Skin of body (tissue), 2 donors: ENCODE results near the gene SPTLC2. TPM values are rescaled to one million over a fixed set of nuclear protein-coding genes. Genes with fewer than 3 reads are reported as not detected.

Source experiments
- DNase-seq: peaks from one replicate; lab custom pipeline; 2025; lab: John Stamatoyannopoulos, UW
- total RNA-seq: library from RNA; depleted of rRNA; stranded (reverse); fragments of >200 nt; gene quantifications from one replicate; pipeline ENCODE4 v1.2.3, GENCODE V29; 2014

SPTLC2 gene
- total RNA-seq, 1 donor from 2014 or later: 23.1 TPM

DNA sequence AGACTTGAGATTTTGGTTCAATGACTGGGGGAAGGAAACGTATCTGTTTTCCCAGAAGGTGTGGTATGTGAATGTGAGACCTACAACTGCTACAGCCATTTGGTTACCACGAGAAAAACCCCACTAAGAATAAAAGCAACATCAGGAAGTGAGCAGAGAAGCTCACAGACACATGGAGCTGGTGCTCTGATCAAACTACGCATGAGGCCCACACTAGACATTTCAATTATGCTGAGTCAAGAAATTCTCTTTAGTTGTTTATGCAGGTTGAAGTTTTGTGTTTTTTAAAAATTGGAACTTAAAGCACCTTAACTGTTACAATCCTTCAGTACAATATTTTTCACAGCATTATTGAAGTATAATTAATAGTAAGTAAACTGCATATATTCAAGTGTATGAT lies 8.9 kb upstream of the SPTLC2 start:
- DNase-seq: no peak

DNA sequence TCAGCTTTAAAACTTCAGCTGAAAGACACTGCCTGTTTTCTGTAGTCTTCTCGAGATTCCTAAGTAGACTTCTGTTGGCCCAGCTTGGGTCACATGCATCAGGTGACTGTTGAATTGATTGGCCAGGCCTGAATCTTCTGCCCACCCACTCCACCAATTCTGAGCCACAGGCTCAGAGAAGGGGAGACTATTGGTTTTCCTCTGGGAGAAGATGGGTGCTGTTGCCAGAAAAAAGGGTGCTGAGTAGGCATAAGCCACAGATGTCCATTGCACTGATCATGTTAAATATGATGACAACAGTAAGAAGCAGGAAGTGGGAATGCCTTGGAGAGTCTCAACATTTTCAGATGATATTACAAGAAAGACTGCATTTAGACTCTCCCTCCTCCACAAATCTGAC lies 6.8 kb upstream of the SPTLC2 start:
- no peak for DNase-seq

DNA sequence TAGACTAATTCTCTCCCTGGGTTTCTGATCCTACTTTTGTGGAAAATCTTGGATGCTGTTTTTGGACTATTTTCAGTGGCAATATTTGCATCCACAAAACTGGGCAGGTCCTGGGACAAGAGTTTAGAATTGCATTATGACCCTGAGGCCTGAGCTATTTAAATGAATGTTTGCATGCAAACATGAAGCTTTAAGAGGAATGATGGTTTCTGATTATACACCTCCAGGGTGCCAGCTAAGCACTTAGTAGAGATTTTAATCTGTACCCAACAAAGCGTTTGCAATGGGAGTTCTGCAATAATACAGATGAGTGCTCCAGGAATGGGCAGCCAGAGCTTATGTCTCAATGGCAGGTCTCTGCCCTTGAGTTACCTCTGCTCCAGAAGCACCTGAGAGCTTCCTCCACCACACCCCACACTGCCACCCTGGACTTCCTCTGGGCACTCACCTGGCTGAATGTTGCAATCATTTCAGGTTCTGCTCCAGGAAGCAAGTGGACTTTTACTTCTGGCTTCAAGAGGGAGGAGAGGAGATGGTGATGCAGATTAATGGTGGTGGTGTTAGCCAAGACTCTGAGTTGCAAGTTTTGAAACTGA lies 6.0 kb upstream of the SPTLC2 start:
- no peak for DNase-seq

DNA sequence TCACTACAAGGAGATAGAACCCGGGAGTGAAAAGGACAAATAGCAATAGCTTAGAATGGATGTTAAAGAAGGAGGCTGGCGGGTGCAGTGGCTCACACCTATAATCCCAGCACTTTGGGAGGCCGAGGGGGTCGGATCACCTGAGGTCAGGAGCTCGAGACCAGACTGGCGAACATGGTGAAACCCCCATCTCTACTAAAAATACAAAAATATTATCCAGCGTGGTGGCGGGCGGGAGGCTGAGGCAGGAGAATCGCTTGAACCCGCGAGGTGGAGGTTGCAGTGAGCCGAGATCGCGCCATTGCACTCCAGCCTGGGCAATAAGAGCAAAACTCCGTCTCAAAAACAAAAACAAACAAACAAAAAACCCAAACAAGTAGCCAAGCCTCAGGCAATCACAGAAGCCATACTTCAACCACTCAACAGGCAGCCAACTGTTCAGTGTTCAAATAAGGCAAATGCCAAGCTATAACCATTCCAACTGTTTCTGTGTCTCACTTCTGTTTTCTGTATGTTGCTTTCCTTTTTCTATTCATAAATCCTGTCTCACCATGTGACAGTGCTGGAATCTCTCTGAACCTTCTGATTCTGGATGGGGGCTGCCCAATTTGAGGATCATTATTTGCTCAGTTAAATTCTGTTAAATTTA lies 3.9 kb upstream of the SPTLC2 start:
- DNase-seq: no peak

DNA sequence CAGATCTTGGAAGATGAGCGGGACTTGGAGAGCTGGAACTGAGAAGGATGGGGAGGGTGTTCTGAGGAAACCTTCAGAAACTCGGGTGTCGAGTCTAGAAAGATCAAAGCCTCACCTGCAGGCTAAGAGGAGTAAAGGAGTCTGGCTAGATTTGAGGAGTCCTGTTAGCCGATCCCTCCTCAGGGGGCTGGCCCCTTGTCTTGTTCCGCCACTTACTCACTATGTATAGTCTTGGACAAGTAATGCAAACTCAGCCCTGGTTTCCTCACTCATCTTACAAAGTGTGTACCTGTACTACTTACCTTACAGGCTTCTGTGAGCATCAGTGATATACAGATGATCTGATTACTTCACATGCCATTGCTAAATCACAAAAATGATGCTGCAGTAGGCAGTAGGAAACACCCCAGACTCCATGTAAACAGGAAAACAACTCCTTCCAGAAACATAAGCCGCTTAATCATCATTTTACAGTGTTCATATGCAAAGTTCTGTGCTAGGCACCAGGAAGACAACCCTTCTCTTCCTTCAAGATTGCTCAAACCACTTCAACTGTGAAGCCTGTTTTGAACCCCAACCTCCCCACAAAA lies 2.0 kb upstream of the SPTLC2 start:
- no peak for DNase-seq

DNA sequence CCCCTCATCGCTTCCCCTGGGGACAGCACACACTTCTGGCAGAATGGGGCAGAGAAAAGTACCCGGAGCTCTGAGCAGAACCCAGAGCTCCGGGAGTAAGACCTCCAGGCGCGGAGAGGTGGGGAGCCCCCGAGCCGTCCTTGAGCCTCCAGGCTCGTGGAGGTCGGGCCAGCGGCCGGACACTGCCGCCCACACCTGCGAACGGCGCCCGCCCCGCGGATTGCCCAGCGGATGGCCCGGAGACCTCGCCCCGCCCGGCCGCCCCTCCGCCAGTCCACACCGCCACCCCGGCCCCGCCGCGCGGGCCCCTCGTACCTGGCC lies 344 bp downstream of the SPTLC2 start:
- DNase-seq: no peak

DNA sequence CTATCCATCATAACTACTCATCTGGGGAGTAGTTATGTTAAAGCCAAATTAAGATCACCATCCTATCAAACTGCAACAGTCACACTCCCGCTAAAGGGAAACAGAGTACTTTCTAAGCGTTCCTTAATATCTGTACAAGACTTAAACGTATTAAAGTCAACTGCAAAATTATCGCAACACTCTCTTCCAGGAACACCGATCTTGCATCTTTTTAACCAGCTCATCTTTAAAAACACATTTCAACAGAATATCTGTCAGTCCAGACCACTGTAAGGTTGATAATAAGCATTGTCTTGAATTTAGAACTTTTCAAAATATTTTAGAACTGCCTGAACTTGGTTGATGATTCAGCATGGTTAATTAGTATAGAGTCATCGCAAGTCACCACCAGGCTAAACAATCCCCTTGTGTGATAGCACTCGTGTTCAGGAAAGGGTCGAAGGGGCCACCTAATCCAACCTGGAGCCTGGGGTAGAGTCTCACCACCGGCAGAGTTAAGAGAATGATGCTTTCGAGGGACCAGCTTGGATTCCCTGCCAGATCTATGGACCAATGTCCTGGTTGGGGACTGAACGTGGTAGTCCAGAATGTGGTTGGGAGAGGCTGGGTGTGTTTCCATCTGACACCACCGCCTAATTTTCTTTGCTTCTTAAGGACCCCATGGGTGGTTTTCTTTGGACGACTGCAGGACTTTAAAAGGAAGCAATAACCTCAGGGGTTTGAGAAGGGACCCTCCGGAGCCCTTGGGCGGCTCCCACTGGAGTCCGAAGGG lies 890 bp downstream of the SPTLC2 start:
- DNase-seq: no peak

DNA sequence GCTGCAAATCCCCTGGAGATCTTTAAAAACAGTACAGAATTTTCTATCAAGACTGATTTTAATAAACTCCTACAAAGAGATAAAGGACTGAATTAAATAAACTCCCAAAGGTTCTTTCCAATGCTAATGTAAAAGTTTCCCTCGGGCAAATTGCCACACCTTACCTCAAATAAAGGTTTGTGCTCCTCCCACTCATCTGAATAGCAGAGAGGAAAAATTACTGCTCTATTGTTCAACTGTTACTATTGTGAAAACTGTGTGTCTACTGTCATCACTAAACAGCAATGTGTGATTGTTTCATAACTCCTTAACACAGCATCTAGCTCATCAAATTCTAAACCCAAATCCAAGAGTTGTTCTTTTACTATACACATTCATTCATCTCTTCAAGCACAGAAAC lies 3.2 kb downstream of the SPTLC2 start:
- DNase-seq: no peak

DNA sequence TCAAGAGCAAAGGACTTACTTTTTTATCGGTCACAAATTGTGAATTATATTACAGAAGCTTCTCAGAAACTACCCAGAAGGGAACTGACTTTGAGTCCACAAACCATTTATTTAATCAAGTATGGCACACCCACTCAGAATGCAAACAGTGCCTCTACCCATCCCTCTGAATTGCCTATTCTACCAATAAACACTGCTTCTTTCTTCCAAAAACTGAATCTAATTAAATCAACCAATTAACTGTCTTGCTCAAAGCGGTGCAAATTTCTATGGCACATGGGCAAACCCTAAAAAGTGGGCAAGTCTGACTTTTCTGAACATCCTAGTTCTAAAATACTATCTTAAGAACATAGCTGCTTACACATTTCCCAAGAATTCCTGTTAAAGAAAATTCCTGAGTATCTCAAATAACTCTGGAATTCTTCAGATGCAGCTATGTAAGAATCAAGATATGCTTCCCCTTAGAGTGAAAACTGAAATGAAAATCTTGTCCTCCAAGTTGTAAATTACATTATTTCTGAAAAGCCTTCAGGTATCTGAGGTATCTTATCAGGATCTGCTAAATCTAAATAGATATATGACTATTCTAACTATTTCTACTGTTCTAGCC lies 4.3 kb downstream of the SPTLC2 start:
- DNase-seq: no peak

DNA sequence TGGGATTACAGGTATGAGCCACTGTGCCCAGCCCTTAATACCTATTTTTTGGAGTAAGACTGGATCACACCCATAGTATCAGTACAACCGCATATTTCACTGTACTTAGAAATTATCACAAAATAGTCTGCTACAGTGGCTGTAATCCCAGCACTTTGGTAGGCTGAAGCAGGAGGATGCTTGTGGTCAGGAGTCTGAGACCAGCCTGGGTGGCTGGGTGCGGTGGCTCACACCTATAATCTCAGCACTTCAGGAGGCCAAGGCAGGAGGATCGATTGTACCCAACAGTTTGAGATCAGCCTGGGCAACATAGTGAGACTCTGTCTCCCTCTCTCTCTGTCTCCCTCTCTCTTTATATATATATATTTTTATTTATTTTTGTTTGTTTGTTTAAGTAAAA lies 5.9 kb downstream of the SPTLC2 start:
- DNase-seq: no peak

DNA sequence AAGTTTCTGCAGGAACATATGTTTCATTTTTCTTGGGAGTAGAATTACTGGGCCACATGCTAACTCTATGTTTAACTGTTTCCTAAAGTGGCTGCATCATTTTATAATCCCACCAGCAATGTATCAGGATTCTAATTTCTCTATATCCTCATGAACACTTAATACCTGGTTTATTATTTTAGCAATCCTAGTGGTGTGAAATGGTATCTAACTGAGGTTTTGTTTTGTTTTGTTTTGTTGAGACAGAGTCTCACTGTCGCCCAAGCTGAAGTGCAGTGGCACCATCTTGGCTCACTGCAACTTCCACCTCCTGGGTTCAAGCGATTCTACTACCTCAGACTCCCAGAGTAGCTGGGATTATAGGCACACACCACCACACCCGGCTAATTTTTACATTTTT lies 6.5 kb downstream of the SPTLC2 start:
- no peak for DNase-seq

DNA sequence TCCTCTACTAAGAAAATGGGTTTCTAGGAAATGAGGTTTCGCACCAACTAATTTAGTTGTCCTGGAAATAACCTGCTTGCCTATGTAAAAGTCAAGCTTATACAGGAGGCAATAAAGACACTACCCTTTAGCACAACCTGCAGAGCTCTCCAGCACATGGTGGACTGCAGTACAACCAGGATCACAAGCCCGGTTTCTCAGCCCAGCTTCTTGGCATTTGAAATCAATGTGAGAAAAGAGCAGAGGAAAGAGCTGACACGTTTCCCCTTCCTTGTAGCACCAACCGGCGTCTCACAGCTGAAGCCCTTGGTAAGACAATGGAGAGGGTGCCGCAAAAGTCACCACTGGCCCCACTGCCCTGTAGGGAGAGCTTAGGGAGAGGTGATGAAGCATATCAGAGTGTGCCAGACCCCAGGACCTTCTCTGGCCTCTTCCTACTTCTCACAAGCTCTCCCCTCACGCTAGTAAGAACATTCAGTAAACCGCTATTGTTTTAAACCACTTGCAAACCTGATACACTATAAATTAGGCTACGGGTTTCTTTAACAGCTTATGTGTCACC lies 8.6 kb downstream of the SPTLC2 start:
- DNase-seq: no peak

DNA sequence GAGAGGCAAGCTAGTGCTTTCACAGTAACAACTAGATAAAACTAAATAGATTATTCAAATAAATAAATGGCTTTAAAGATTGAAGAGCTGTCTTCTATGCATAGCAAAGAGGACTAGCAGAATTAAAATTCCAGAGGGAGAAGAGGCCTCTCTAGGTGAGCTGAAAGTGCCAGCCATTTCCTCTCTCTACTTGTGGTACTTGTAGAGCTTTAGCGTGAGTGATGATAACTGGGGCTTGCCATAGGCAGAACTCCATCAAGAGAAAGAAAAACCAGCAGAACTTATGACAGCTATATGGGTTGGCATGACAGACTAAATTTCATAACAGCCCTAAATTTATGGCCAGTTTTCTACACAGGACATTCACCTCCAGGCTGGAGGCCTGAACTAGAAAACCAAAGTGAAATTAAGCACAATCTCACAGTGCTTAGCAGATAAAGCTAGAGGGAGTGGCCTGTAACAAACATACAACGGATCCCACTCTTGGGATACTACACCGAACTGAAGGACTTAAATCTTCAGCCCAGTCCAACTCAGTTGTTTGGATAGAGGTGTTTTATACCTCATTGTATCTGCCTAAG lies 11.0 kb downstream of the SPTLC2 start:
- DNase-seq: no peak

DNA sequence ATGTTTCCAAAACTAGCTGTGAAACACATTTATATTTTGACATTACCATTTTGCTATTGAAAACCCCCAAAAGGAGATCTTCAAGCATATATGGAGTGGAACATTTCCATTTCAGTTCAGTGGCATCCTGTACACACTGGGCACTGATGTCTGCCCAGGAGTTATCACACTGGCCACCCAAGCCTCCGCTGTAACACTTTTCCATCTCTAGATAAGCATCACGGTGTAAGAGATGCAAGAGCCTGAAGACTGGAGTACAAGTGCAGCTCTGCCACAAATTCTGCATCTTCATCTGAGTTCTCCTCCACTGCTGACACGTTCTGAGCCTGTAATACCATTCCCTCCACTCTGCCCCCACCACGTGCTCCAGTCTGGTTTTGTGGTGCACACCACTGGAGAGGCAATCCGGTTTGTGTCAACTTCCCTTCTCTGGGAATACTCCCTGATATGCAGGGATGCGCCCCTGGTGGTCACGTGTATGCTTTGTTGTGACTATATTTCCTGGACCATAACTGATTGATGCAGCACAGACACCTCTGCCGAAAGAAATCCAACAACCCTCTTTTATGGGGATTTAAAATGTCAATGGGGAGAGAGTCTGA lies 12.7 kb downstream of the SPTLC2 start:
- DNase-seq: no peak

DNA sequence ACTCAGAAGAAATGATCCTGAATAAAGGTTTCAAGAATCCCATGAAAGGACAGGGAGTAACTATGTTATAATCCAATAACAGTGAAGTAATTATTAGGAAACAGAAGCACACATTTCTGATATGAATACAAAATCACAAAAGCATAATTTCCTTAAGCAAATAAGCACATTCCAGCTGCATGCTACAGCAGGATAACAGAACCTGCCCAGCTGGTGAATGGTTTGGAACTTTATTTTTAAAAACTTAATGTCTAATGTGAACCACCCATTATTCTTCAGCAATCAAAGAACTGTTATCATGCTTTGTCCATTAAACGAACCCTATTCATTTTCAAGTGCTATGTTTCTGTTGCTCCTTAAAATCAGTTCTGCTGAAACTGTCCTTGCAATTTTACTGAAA lies 13.4 kb downstream of the SPTLC2 start:
- no peak for DNase-seq

DNA sequence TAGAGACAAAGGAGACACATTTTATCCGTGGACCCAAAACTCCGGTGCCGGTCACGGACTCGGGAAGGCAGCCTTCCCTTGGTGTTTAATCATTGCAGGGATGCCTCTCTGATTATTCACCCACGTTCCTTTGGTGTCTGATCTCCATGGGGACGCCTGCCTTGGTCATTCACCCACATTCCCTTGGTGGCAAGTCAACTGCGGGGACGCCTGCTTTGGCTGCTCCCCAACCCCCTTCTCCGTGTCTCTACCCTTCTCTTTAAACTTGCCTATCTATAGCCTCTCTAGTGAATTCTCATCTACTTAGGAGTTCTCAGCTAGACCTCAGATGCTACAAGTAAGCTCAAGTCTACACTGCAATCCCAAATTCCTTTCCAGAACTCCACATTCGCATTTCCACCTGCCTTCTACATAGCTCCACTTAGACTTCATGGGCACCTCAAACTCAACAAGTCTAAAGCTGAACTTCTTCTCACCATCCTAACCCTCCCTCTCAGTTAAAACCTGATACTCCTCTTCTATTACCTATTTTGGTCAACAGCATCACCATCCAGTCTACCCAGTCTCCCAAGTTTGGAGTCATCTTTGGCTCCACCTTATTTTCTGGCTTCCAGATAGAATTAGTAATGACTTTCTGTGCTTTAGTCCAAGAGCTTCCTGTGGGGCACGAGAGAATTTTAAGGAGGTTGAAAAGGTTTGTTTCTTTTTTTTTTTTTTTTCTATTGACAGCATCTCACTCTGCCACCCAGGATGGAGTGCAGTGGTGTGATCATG lies 14.4 kb downstream of the SPTLC2 start:
- DNase-seq: no peak

DNA sequence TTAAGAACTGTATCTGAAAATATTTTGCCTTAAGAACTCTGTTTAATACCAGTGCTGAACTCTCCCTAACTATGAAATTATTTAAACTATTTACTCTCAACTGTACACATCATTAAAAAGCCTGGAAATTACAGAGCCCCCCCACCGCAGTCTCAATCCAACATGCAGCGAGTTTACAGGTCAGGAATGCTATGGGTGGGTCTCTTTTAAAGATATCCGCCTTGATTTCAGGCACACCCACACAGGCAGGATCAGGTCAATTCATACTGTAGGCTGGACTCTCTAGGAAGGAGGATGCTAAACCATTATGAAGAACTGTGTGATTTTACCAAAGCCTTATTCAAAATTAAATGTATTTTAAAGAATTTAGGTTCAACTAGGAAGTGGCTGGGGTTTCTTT lies 16.5 kb downstream of the SPTLC2 start:
- DNase-seq: no peak

DNA sequence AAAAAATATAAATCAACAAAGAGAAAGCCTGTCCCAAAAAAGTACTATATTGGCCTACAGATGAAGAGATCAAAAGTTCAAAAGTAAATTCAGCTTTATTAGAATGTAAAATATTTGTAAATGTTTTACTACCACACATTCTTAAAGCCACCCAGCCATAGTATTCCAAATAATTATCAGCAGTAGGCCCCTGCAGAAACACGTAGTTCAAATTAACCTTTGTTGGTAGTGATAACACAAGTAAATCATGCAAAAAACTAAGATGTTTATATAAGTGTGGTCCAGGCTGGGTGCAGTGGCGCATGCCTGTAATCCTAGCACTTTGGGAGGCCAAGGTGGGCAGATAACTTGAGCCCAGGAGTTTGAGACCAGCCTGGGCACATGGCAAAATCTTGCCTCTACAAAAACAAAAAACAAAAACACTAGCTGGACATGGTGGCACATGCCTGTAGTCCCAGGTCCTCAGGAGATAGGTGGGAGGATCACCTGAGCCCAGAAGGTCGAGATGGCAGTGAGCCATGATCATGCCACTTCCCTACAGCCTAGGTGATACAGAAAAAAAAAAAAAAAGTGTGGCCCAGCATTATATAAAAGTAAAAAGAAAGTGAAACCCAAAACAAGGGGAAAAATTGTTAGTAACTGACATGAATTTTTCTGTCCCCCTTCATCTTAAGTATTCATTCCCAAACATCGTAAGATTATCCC lies 17.9 kb downstream of the SPTLC2 start:
- no peak for DNase-seq

DNA sequence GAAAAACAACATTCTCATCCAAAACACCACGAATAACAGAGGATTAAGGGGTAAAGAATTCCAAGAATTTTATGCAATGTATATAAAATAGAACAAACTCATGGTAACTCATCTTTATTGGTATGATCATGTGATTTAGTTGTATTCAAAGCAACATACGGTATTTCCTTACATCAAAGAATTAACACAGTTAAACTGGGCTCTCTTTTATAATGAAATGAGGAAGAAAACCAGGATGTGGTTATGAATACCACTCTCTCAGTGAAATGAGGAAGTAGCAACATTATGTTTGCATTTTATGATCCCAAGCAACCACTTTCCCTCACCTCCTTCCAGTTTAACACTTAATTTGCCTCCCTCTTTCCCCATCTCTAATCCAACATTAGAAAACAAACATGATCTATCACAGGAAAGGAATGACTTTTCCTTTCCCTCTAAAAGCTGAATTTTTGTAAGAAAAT lies 22.9 kb downstream of the SPTLC2 start:
- peak; percentile 20 for DNase-seq
